ENCODE data around the gene ATP2C2.
"Not testable (repeated sequence)": the region's sequence is repeated elsewhere in the genome, so short reads cannot be mapped to it uniquely, and the experiment has no call there.

ATP2C2 gene

DNA sequence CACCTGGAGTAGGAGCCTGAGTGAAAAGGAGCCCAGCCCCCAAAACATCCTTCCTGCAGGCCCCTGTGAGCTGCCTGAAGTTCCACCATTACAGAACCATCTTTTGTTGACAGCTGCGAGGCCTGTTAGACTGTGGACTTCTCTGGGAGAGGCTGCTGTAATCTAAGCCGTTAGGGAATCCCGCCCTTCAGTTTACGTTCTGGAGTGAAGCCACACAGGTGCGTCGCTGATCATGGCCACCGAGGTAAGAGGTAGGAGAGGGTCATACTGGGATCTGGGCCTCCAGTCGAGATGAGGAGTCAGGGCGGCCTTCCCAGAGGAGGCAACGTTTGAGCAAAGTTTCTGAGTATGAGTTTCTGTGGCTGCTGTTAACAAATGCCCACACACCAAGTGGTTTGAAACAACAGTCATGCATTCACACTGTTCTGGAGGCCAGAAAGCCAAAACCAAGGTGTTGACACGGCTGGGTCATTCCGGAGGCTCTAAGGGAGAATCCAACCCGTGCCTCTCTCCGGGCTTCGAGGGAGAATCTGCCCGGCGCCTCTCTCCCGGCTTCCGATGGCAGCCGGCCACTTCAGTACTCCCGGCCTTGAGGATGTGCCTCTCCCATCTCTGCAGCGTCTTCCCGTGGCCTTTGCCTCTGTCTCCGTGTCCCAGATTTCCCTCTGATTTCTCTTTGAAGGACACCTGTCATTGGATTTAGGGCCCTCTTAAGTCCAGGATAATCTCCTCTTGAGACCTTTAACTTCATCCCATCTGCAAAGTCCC is 26.6 kb upstream of the ATP2C2 start:
- no peak overlapping the region for H3K27ac ChIP-seq
- no peak for DNase-seq
- H3K4me1 ChIP-seq = no peaks in the 10 kb centered on the region
- H3K4me3 ChIP-seq = no peak overlapping the region
- no peaks in the 10 kb centered on the region for H3K27me3 ChIP-seq
- no peaks in the 10 kb centered on the region for H3K36me3 ChIP-seq
- intact Hi-C loops (cut with DNase I; ENCODE audit: low total_unique reads) = no loop called here
- peaks cover 0 to 11% (median 10%) of the 10 kb centered on the region in 3 donors for H3K9me3 ChIP-seq
- TF ChIP-seq CTCF (IDR thresholded peaks at IDR 0.05) = no peak

DNA sequence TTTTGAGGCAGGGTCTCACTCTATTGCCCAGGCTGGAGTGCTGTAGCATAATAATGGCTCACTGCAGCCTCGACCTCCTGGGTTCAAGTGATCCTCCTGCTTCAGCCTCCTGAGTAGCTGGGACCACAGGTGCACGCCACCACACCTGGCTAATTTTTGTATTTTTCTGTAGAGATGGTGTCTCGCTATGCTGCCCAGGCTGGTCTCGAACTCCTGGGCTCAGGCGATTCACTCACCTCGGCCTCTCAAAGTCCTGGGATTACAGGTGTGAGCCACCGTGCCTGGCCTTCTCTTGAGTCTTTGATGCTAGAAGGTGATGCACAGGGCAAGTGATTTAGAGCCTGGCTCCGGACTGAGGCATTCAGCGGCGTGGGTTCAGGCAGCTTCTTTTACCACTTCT is 24.5 kb upstream of the ATP2C2 start:
- DNase-seq; H3K4me1 ChIP-seq; H3K27me3 ChIP-seq; intact Hi-C loops (cut with DNase I; ENCODE audit: low total_unique reads); H3K27ac ChIP-seq; H3K4me3 ChIP-seq; H3K36me3 ChIP-seq; H3K9me3 ChIP-seq: not testable (repeated sequence)

DNA sequence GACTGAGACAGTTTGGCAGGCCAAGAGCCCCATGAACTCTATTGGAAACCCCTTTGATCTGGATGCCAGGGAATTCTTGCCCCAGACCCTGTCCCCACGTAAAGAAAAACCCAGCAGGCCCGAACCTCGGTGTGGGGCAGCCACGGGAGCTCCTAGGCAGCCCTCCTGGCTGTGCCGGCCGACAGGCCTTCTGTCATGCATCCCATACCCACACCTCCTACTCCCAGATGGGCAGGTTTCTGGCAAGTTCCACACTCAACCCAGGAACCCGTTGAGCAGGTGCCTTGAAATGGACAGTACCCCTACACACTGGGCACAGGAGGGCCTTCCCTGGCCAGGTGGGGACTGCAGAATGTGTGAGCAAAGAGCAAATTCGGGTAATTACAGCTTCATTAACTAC is 23.6 kb upstream of the ATP2C2 start:
- H3K4me1 ChIP-seq = no peaks in the 10 kb centered on the region
- no peaks in the 10 kb centered on the region for H3K27me3 ChIP-seq
- no peak overlapping the region for H3K4me3 ChIP-seq
- no peaks in the 10 kb centered on the region for H3K36me3 ChIP-seq
- H3K27ac ChIP-seq = no peak overlapping the region
- intact Hi-C loops (cut with DNase I; ENCODE audit: low total_unique reads) = no loop called here
- no peak for DNase-seq
- no peak for TF ChIP-seq CTCF (IDR thresholded peaks at IDR 0.05)
- H3K9me3 ChIP-seq = no peaks in the 10 kb centered on the region

GRCh38 chr16:84347161-84347560 is 21.2 kb upstream of the ATP2C2 start:
- Histone ChIP-seq H3K27ac (no peak overlapping the region), H3K4me3 (no peak overlapping the region), H3K9me3 (no peaks in the 10 kb centered on the region), H3K36me3 (no peaks in the 10 kb centered on the region), H3K27me3 (no peaks in the 10 kb centered on the region), H3K4me1 (no peaks in the 10 kb centered on the region)
- DNase-seq = no peak
- TF ChIP-seq CTCF (IDR thresholded peaks at IDR 0.05) = no peak
- intact Hi-C loops (cut with DNase I; ENCODE audit: low total_unique reads) = no loop called here

- intact Hi-C loops (cut with DNase I; ENCODE audit: low total_unique reads) = no loop called here
- no peak for TF ChIP-seq CTCF (IDR thresholded peaks at IDR 0.05)
- Histone ChIP-seq H3K27me3 (no peaks in the 10 kb centered on the region), H3K4me1 (no peaks in the 10 kb centered on the region), H3K4me3 (no peak overlapping the region), H3K36me3 (no peaks in the 10 kb centered on the region), H3K27ac (no peak overlapping the region), H3K9me3 (no peaks in the 10 kb centered on the region)
- DNase-seq = no peak
Observed at GRCh38 chr16:84348386-84348888, 19.9 kb upstream of the ATP2C2 start.

DNA sequence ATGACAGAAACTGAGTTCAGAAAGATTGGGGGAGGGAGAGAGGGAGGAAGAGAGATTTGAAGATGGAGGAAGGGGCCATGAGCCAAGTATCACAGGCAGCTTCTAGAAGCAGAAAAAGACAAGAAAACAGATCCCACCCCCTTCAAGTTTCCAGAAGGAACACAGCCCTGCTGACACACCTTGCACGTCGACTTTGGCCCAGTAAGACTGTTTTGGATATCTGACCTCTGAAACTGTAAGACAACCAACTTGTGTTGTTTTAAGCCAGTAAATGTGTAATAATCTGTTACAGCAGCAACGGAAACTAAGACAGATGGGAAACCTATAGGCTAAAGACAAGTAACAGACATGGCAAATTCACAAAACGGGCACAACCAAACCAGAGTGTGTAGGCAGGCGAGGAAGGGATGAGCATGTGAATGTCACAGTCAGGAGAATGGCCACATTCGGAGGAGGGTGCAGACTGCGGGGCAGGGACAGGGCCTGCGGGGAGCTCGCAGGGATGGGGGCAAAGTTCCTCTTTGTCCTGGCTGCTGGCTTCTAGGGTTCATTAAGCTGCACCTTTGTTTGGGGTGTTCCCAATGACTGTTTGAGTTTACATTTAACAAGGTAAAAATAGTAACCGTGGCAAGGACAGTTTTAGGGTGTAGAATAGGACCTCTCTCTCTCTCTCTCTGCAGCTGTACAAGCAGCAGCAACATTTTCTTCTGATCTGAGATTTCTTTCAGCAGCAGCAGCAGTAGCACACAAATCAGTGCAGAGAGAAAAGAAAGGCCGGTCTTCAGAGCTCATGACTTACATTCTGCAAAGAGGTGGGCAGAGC is 18.3 kb upstream of the ATP2C2 start:
- H3K4me1 ChIP-seq = no peaks in the 10 kb centered on the region
- no peak for TF ChIP-seq CTCF (IDR thresholded peaks at IDR 0.05)
- no peaks in the 10 kb centered on the region for H3K36me3 ChIP-seq
- H3K4me3 ChIP-seq = no peak overlapping the region
- no peak for DNase-seq
- intact Hi-C loops (cut with DNase I; ENCODE audit: low total_unique reads) = no loop called here
- H3K9me3 ChIP-seq = no peaks in the 10 kb centered on the region
- H3K27me3 ChIP-seq = no peaks in the 10 kb centered on the region
- no peak overlapping the region for H3K27ac ChIP-seq

Measured in tibial artery (tissue), 4 donors.